ENCODE data around the gene ADRM1. TPM values are rescaled to one million over a fixed set of nuclear protein-coding genes. Genes with fewer than 3 reads are reported as not detected.

Gene ADRM1
- total RNA-seq, 2 donors from 2014 or later: 70.5 to 109 TPM

GRCh38 chr20:62280303-62280702 is 22.5 kb upstream of the ADRM1 start:
- intact Hi-C loops (cut with DNase I): no loop called here
- DNase-seq: no peak
- Histone ChIP-seq H3K27me3 (no peaks in the 10 kb centered on the region), H3K27ac (no peak overlapping the region), H3K9me3 (no peaks in the 10 kb centered on the region), H3K9ac (ENCODE audit: low read depth in 2 of 2, low read length in 2 of 2) (no peak overlapping the region), H3K36me3 (peaks cover 5% of the 10 kb centered on the region), H3K4me3 (no peak overlapping the region), H3K4me1 (no peaks in the 10 kb centered on the region)
- TF ChIP-seq CTCF (IDR thresholded peaks at IDR 0.05): no peak

GRCh38 chr20:62281161-62281933 is 21.4 kb upstream of the ADRM1 start:
- Histone ChIP-seq H3K27ac (no peak overlapping the region), H3K27me3 (no peaks in the 10 kb centered on the region), H3K9me3 (no peaks in the 10 kb centered on the region), H3K9ac (ENCODE audit: low read depth in 2 of 2, low read length in 2 of 2) (no peak overlapping the region), H3K4me3 (no peak overlapping the region), H3K4me1 (no peaks in the 10 kb centered on the region), H3K36me3 (peaks cover 5% of the 10 kb centered on the region)
- no peak for TF ChIP-seq CTCF (IDR thresholded peaks at IDR 0.05)
- no peak for DNase-seq
- intact Hi-C loops (cut with DNase I): no loop called here

GRCh38 chr20:62282103-62282502 is 20.7 kb upstream of the ADRM1 start:
- TF ChIP-seq CTCF (IDR thresholded peaks at IDR 0.05): no peak
- Histone ChIP-seq H3K27ac (no peak overlapping the region), H3K36me3 (peaks cover 4% of the 10 kb centered on the region), H3K9me3 (no peaks in the 10 kb centered on the region), H3K9ac (ENCODE audit: low read depth in 2 of 2, low read length in 2 of 2) (no peak overlapping the region), H3K4me3 (no peak overlapping the region), H3K4me1 (no peaks in the 10 kb centered on the region), H3K27me3 (no peaks in the 10 kb centered on the region)
- no peak for DNase-seq
- intact Hi-C loops (cut with DNase I): no loop called here

GRCh38 chr20:62282877-62283503 is 19.8 kb upstream of the ADRM1 start:
- Histone ChIP-seq H3K36me3 (peaks cover 5% of the 10 kb centered on the region), H3K9ac (ENCODE audit: low read depth in 2 of 2, low read length in 2 of 2) (no peak overlapping the region), H3K4me1 (no peaks in the 10 kb centered on the region), H3K4me3 (no peak overlapping the region), H3K27ac (no peak overlapping the region), H3K27me3 (no peaks in the 10 kb centered on the region), H3K9me3 (no peaks in the 10 kb centered on the region)
- TF ChIP-seq CTCF (IDR thresholded peaks at IDR 0.05): no peak
- intact Hi-C loops (cut with DNase I): no loop called here
- DNase-seq: no peak

GRCh38 chr20:62284448-62284847 is 18.3 kb upstream of the ADRM1 start:
- Histone ChIP-seq H3K27me3 (no peaks in the 10 kb centered on the region), H3K27ac (no peak overlapping the region), H3K9ac (ENCODE audit: low read depth in 2 of 2, low read length in 2 of 2) (no peak overlapping the region), H3K36me3 (peaks cover 5% of the 10 kb centered on the region), H3K9me3 (no peaks in the 10 kb centered on the region), H3K4me3 (no peak overlapping the region), H3K4me1 (no peaks in the 10 kb centered on the region)
- no peak for TF ChIP-seq CTCF (IDR thresholded peaks at IDR 0.05)
- DNase-seq: no peak
- intact Hi-C loops (cut with DNase I): no loop called here

Data from colonic mucosa (tissue), 4 donors.